Measurements from ENCODE around the gene TMPRSS6. TPM values are rescaled to one million over a fixed set of nuclear protein-coding genes. Genes with fewer than 3 reads are reported as not detected.

TMPRSS6 gene
- total and polyA plus RNA-seq, 2 of the 13 experiments (the other 11 are each of a cell fraction or from before 2014, with no cell fraction given) = 4.2 to 4.8 TPM

- TF ChIP-seq HNF4G (IDR thresholded peaks at IDR 0.05; ENCODE audit: borderline replicate concordance, low read depth, low read length) (no peak), HNF4G (CRISPR knock-in tag; IDR thresholded peaks at IDR 0.05; ENCODE audit: borderline replicate concordance, low read depth) (peak; percentile 23; the same call in 1 of the 2 replicates), TEAD3 (CRISPR knock-in tag; optimal IDR thresholded peaks at IDR 0.05; ENCODE audit: borderline replicate concordance) (peak; percentile 7), PAX8 (CRISPR knock-in tag; IDR thresholded peaks at IDR 0.05; ENCODE audit: borderline replicate concordance) (no peak), HDAC1 (CRISPR knock-in tag; IDR thresholded peaks at IDR 0.05) (no peak), PLRG1 (conservative IDR thresholded peaks at IDR 0.05) (no peak), U2AF1 (optimal IDR thresholded peaks at IDR 0.05; ENCODE audit: low read depth, low read length) (no peak), ZNF44 (CRISPR knock-in tag; IDR thresholded peaks at IDR 0.05) (no peak), ELF1 (CRISPR knock-in tag; IDR thresholded peaks at IDR 0.05) (peak; percentile 45; the same call in 1 of the 2 replicates), ZNF709 (CRISPR knock-in tag; IDR thresholded peaks at IDR 0.05) (no peak), ZNF124 (CRISPR knock-in tag; IDR thresholded peaks at IDR 0.05) (no peak), ZNF879 (CRISPR knock-in tag; IDR thresholded peaks at IDR 0.05) (0 out of 2 replicates have a peak, but pooled peaks have one; percentile 37), ZNF710 (CRISPR knock-in tag; IDR thresholded peaks at IDR 0.05; ENCODE audit: borderline replicate concordance) (no peak), MEIS1 (CRISPR knock-in tag; IDR thresholded peaks at IDR 0.05; ENCODE audit: borderline replicate concordance) (no peak), ZNF776 (CRISPR knock-in tag; IDR thresholded peaks at IDR 0.05) (no peak), CC2D1A (CRISPR knock-in tag; IDR thresholded peaks at IDR 0.05) (no peak), NFATC3 (CRISPR knock-in tag; IDR thresholded peaks at IDR 0.05) (no peak), ZC3H4 (CRISPR knock-in tag; IDR thresholded peaks at IDR 0.05; ENCODE audit: borderline replicate concordance) (0 out of 2 replicates have a peak, but pooled peaks have one; percentile 19), ZNF7 (CRISPR knock-in tag; IDR thresholded peaks at IDR 0.05) (no peak), ELF4 (CRISPR knock-in tag; IDR thresholded peaks at IDR 0.05; ENCODE audit: borderline replicate concordance) (0 out of 2 replicates have a peak, but pooled peaks have one; percentile 53), KDM2A (CRISPR knock-in tag; IDR thresholded peaks at IDR 0.05; ENCODE audit: borderline replicate concordance, low read depth) (no peak), HNRNPLL (IDR thresholded peaks at IDR 0.05; ENCODE audit: low read depth, low read length, poor library complexity, severe bottlenecking) (no peak), NFYC (CRISPR knock-in tag; IDR thresholded peaks at IDR 0.05) (no peak), BRD4 (CRISPR knock-in tag; IDR thresholded peaks at IDR 0.05) (no peak), SIX1 (CRISPR knock-in tag; IDR thresholded peaks at IDR 0.05; ENCODE audit: borderline replicate concordance) (no peak), GABPA (IDR thresholded peaks at IDR 0.05; ENCODE audit: low read depth, low read length) (no peak), GABPA (CRISPR knock-in tag; IDR thresholded peaks at IDR 0.05; ENCODE audit: low read depth) (no peak), ZNF605 (CRISPR knock-in tag; IDR thresholded peaks at IDR 0.05) (no peak), SMAD1 (CRISPR knock-in tag; IDR thresholded peaks at IDR 0.05; ENCODE audit: borderline replicate concordance, low read depth) (peak; percentile 40; the same call in 1 of the 2 replicates), ZNF317 (CRISPR knock-in tag; IDR thresholded peaks at IDR 0.05) (0 out of 2 replicates have a peak, but pooled peaks have one; percentile 39), XRCC5 (optimal IDR thresholded peaks at IDR 0.05; ENCODE audit: low read length) (no peak), WIZ (CRISPR knock-in tag; IDR thresholded peaks at IDR 0.05) (no peak), NCOR1 (IDR thresholded peaks at IDR 0.05; ENCODE audit: borderline replicate concordance, low read length) (no peak)
These were observed 91.3 kb downstream of the TMPRSS6 start (continued) for GRCh38 chr22:37018086-37018814.
